ENCODE data around the gene COX7A2L.
"Not testable (repeated sequence)": the region's sequence is repeated elsewhere in the genome, so short reads cannot be mapped to it uniquely, and the experiment has no call there.

Gene COX7A2L

GRCh38 chr2:42339191-42339912 lies 21.7 kb downstream of the COX7A2L start:
- peak; percentile 36 for DNase-seq (ENCODE audit: low read depth, low spot score)

DNA sequence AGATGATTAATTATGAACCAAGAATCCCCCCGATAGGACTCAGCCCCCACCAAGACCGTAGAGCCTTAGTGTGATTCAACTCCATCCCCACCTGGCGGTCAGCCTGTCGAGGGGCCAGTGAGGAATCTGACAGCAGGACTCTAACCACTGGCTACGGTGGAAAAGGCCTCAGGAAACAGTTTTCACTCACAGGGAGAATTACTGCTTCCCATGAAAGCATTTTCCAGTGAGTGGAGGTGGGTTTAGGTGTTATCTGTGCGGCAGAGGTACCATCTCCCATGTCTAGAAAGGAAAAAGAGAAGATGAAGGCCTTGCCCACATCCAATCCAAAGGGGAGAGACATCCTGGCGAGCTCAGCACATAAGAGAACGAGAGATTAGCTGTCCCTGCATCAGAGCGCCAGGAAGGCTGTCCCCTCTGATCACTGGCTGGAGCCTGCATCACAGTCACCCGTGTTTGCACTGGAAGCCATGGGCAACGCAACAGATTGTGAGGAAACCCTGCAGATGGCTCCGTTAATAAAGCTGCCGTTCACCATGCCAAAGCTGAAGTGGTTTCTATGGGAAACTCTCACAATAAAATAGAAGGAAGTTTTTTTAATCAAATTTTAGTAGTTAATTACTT lies 22.3 kb downstream of the COX7A2L start:
- no peak for DNase-seq (ENCODE audit: low read depth, low spot score)

- no peak for DNase-seq (ENCODE audit: low read depth, low spot score)
These were observed 23.0 kb downstream of the COX7A2L start for GRCh38 chr2:42337846-42338566.

GRCh38 chr2:42337356-42337820 lies 23.6 kb downstream of the COX7A2L start:
- no peak for DNase-seq (ENCODE audit: low read depth, low spot score)

DNA sequence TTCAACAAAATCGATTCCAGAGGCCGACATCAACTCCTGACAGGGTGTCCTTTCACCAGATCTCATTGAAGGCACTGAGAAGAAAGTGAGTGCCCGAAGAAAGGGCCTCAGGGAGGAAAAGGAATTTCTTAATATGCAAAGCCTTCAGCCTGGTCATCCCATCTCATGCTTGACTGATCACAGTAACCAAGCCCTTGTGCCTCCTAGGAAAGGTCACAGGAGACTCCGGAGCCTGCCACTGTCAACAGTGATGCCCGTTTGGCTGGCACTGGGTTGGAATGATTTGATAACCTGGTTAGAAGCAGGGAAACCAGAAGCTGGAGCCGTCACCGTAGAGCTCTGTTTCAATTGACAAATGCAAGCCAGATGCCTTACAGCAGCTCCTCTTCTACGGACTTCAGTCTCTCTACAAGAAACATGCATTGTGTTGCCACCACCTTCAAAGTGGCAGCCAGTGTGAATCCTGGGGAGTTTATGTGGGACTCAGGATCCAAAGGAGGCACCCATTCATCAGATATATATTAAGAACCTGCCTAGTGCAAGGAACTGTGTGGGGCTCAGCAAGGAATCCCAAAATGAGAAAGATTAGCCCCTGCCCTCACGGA lies 24.6 kb downstream of the COX7A2L start:
- no peak for DNase-seq (ENCODE audit: low read depth, low spot score)

- no peak for DNase-seq (ENCODE audit: low read depth, low spot score)
These were observed 25.4 kb downstream of the COX7A2L start for GRCh38 chr2:42335514-42336104.

GRCh38 chr2:42334865-42335264 lies 26.2 kb downstream of the COX7A2L start:
- DNase-seq (ENCODE audit: low read depth, low spot score), result not testable (repeated sequence)

GRCh38 chr2:42334220-42334619 lies 26.8 kb downstream of the COX7A2L start:
- no peak for DNase-seq (ENCODE audit: low read depth, low spot score)

DNA sequence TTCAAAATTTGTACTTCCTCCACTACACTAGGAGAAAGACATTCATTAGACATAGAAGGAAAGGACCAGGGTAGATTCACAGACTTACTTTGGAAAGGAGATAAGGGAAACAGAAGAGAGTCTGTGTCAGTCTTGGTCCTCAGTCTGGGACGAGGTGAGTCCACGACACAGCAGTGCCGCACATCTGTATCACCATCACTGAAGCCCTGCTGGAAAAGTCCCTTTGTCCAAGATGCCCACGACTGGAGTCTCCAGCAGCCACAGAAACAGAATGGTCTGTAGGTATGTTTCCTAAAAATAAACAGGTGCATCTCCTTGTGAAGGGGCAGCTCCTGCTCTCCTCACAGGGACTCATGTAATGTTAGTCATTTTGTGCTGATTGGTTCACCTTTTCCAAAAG lies 27.4 kb downstream of the COX7A2L start:
- DNase-seq (ENCODE audit: low read depth, low spot score), result no peak

GRCh38 chr2:42332575-42332974 lies 28.4 kb downstream of the COX7A2L start:
- no peak for DNase-seq (ENCODE audit: low read depth, low spot score)

- DNase-seq (ENCODE audit: low read depth, low spot score), result no peak
These were observed 29.3 kb downstream of the COX7A2L start for GRCh38 chr2:42331569-42332284.

DNA sequence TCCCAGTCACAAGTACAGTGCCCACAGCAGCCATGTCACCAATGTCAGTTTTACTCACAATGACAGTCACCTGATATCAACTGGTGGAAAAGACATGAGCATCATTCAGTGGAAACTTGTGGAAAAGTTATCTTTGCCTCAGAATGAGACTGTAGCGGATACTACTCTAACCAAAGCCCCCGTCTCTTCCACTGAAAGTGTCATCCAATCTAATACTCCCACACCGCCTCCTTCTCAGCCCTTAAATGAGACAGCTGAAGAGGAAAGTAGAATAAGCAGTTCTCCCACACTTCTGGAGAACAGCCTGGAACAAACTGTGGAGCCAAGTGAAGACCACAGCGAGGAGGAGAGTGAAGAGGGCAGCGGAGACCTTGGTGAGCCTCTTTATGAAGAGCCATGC lies 31.3 kb downstream of the COX7A2L start:
- no peak for DNase-seq (ENCODE audit: low read depth, low spot score)

- no peak for DNase-seq (ENCODE audit: low read depth, low spot score)
These were observed 32.1 kb downstream of the COX7A2L start for GRCh38 chr2:42328923-42329322.

DNA sequence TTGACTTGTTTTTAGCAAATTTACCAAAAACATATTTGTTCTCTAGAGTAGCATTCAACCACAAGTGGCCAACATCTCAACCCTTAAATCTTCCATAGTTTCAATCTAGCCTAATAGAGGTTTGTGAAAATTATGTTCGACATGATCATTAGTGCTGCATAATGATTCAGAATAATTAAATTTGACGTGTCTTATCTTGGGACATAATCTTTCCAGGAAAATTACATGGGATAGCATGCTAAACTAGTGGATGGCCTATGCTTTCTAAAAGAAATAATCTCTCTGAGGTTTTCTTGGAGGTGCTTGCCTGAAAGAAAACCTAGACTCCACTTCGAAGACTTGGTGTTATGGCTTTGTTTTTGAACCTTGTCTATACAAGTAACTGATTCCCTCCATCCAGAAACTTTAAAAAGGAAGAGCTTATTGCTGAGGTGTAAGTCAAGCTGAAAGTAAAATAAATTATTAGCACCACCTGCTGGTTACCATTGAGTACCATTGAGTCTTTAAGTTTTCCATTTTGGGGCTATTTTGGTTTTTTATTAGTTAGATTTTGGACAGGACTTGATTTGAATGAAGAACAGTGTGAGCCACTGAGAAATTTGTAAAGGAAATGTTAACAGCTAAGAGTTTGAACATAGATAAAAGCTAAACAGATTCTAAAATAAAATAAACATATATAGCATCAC lies 32.7 kb downstream of the COX7A2L start:
- DNase-seq (ENCODE audit: low read depth, low spot score), result no peak

DNA sequence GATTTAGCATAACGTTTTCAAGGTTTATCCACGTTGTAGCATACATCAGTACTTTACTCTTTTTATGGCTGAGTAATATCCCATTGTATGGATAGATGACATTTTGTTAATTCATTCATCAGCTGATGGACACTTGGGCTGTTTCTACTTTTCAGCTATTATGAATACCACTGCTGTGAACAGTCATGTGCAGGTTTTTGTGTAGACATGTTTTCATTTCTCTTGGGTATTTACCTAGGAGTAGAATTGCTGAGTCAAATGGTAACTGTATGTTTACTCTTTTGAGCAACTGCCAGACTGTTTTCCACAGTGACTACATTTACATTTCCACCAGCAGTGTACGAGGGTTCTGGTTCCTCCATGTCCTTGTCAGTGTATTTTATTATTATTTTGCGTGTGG lies 33.9 kb downstream of the COX7A2L start:
- no peak for DNase-seq (ENCODE audit: low read depth, low spot score)

DNA sequence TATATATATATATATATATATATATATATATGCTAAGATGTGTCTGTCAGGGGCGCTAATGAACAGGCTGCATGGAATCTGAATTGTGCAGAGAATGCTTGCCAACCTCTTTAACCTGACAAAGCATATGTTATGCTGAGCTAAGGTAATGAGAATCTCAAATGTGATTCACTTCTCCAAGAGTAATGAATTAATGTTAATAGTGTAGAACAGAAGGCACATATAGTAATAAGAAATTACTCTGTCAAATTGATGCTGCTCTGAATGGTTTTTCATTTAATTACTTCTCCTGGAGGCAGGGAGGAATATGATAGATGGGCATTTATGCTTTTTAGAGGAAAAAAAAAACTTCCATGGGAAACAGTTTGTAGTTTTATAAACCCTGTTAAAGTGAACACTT lies 35.4 kb downstream of the COX7A2L start:
- DNase-seq (ENCODE audit: low read depth, low spot score), result no peak

DNA sequence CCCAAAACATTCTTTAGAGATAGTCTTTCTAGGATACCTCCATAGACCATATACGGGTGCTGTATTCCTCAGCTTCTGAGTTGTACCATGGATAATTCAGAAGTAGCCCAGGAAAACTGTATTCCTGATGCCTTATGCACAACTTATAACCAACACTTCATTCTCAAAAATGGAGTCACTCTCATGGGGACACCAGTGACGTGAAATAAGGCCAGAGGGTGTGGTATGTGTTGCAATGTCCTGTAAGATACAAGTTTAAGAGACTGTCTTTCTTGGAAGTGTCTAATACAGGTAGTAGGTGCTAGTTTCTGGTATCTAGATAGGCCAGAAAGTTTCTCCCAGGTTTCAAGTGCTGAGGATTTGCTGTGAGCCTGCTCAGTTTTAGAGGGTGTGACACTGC lies 36.1 kb downstream of the COX7A2L start:
- DNase-seq (ENCODE audit: low read depth, low spot score), result no peak

- no peak for DNase-seq (ENCODE audit: low read depth, low spot score)
These were observed 36.8 kb downstream of the COX7A2L start for GRCh38 chr2:42324244-42324643.

DNA sequence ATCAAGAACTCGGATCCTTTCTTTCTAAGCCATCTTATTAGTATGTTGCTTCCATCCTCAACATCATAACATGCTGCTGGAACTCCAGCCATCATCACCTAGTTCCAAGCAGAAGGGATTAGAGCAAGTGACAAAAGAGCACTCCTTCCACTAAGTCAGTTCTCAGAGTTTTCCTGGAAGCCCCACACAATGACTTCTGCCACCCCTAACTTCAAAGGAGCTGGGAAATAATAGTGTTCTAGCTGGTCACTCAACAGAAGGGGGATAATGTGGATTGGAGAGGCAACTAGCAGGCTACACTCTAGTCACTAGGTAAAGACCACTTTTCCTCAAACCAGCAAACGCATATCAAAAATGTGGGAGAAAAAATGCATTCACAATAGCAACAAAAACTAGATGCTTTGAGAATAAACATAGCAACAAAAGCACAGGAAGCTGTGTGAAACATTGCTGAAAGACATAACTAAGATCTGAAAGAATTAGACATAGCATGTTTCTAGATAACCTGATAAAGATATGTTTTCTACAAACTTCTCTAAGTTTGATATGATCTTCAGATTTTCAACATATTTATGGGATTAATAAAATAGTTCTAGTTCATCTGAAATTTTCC lies 39.5 kb downstream of the COX7A2L start:
- DNase-seq (ENCODE audit: low read depth, low spot score), result no peak

GRCh38 chr2:42319265-42319664 lies 41.8 kb downstream of the COX7A2L start:
- no peak for DNase-seq (ENCODE audit: low read depth, low spot score)
